Right atrium auricular region (tissue), 2 donors: Measurements from ENCODE around the gene ICA1L. TPM values are rescaled to one million over a fixed set of nuclear protein-coding genes. Genes with fewer than 3 reads are reported as not detected.

Source experiments
- DNase-seq: peaks from one replicate; pipeline ENCODE4 v3.0.0-alpha.2; 2019; ENCODE audit warnings: low spot score
- H3K27ac ChIP-seq, 2 donors: fragments of 200-600 bp; sonication (generic); 1 replicate in 1 of 2; 2 replicates in 1 of 2; pipeline ENCODE4 v1.5.1; 2016 to 2019
- H3K27me3 ChIP-seq, 2 donors: fragments of 200-600 bp; sonication (generic); one replicate each; pipeline versions ENCODE4 v1.5.1 to v1.6.0; 2017 to 2019
- H3K36me3 ChIP-seq: fragments of 200-600 bp; sonication (generic); one replicate; pipeline ENCODE4 v1.5.1; 2016
- H3K4me1 ChIP-seq, 2 donors: fragments of 200-600 bp; sonication (generic); one replicate each; pipeline versions ENCODE4 v1.5.1 to v1.6.0; 2017 to 2019
- H3K4me3 ChIP-seq, 2 donors: fragments of 200-600 bp; sonication (generic); 1 replicate in 1 of 2; 2 replicates in 1 of 2; pipeline ENCODE4 v1.5.1; 2017 to 2019; ENCODE audit warnings: mild to moderate bottlenecking in 1 of 2, moderate library complexity in 1 of 2
- H3K9me3 ChIP-seq, 2 donors: fragments of 200-600 bp; sonication (generic); one replicate each; pipeline ENCODE4 v1.5.1; 2019
- total RNA-seq, 2 donors: library from RNA; depleted of rRNA; stranded (reverse); fragments of >200 nt; gene quantifications; one replicate each; pipeline ENCODE4 v1.1.0, GENCODE V29; 2016
- TF ChIP-seq, protein P1 (sequence below), 2 donors: fragments of 200-600 bp; sonication (generic); IDR thresholded peaks; one replicate each; pipeline ENCODE4 v1.5.1; 2019; ENCODE audit warnings: antibody characterized with exemption in 2 of 2

Gene ICA1L
- total RNA-seq, 2 donors from 2014 or later, result 8.6 to 8.9 TPM

GRCh38 chr2:202763916-202764315 is 107.7 kb downstream of the ICA1L start:
- H3K4me1 ChIP-seq, result no peaks in the 10 kb centered on the region
- DNase-seq, result no peak
- TF ChIP-seq, protein P1, sequence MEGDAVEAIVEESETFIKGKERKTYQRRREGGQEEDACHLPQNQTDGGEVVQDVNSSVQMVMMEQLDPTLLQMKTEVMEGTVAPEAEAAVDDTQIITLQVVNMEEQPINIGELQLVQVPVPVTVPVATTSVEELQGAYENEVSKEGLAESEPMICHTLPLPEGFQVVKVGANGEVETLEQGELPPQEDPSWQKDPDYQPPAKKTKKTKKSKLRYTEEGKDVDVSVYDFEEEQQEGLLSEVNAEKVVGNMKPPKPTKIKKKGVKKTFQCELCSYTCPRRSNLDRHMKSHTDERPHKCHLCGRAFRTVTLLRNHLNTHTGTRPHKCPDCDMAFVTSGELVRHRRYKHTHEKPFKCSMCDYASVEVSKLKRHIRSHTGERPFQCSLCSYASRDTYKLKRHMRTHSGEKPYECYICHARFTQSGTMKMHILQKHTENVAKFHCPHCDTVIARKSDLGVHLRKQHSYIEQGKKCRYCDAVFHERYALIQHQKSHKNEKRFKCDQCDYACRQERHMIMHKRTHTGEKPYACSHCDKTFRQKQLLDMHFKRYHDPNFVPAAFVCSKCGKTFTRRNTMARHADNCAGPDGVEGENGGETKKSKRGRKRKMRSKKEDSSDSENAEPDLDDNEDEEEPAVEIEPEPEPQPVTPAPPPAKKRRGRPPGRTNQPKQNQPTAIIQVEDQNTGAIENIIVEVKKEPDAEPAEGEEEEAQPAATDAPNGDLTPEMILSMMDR (IDR thresholded peaks at IDR 0.05), result no peak
- no peak overlapping the region for H3K4me3 ChIP-seq
- H3K27ac ChIP-seq, result no peak overlapping the region
- H3K27me3 ChIP-seq, result no peaks in the 10 kb centered on the region
- H3K9me3 ChIP-seq, result no peaks in the 10 kb centered on the region
- H3K36me3 ChIP-seq, result peaks cover 20% of the 10 kb centered on the region

DNA sequence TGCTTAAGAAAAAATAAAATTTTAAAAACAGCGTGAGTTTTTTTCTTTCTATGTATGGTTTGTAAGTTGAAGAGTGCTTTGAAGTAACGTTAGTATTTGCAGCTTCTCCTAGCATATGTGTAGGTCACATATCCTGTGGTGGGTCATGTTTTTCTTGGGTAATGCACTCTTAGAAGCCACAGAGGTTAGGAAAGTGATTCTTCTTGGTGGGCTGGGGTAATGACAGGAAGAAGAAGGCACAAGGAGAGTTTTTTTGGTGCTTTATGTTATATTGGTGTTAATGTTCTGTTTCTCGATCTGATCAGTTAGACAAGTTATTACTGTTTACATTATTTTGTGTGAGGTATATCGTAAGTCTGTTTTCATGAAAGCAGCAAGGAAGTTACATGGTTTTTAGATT is 109.0 kb downstream of the ICA1L start:
- Histone ChIP-seq H3K4me3 (no peak overlapping the region), H3K36me3 (peaks cover 20% of the 10 kb centered on the region), H3K9me3 (no peaks in the 10 kb centered on the region), H3K27me3 (no peaks in the 10 kb centered on the region), H3K4me1 (no peaks in the 10 kb centered on the region), H3K27ac (no peak overlapping the region)
- TF ChIP-seq, protein P1 (IDR thresholded peaks at IDR 0.05), result no peak
- DNase-seq, result no peak

- H3K27me3 ChIP-seq, result no peaks in the 10 kb centered on the region
- H3K9me3 ChIP-seq, result no peaks in the 10 kb centered on the region
- TF ChIP-seq, protein P1 (IDR thresholded peaks at IDR 0.05), result no peak
- no peak overlapping the region for H3K27ac ChIP-seq
- H3K4me1 ChIP-seq, result no peaks in the 10 kb centered on the region
- H3K4me3 ChIP-seq, result no peak overlapping the region
- no peak for DNase-seq
- peaks cover 22% of the 10 kb centered on the region for H3K36me3 ChIP-seq
Observed at GRCh38 chr2:202760848-202761247, 110.7 kb downstream of the ICA1L start.

- Histone ChIP-seq H3K4me3 (no peak overlapping the region), H3K4me1 (no peaks in the 10 kb centered on the region), H3K9me3 (no peaks in the 10 kb centered on the region), H3K27me3 (no peaks in the 10 kb centered on the region), H3K36me3 (peaks cover 16% of the 10 kb centered on the region), H3K27ac (no peak overlapping the region)
- DNase-seq, result no peak
- TF ChIP-seq, protein P1 (IDR thresholded peaks at IDR 0.05), result no peak
Observed at GRCh38 chr2:202758604-202759003, 113.0 kb downstream of the ICA1L start.

DNA sequence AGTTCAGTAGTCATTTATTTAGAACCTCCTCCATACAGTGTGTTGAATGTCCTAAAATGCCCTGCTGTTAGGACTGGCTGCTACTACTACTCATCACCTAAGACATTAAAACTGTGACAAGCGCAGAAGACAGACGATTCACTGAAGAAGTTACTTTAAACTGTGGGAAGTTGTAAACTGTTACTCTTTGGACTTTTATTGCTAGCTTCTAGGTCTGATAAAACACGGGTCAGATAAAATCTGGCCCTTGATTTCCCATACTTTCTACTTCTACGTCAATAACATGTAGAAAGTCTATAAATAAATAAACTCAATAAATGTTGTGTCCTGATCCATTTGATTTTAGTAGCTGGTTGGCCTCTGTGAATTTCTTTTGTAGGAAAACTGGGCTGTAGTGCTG is 113.4 kb downstream of the ICA1L start:
- Histone ChIP-seq H3K4me1 (no peaks in the 10 kb centered on the region), H3K27me3 (no peaks in the 10 kb centered on the region), H3K36me3 (peaks cover 16% of the 10 kb centered on the region), H3K27ac (no peak overlapping the region), H3K9me3 (no peaks in the 10 kb centered on the region), H3K4me3 (no peak overlapping the region)
- TF ChIP-seq, protein P1 (IDR thresholded peaks at IDR 0.05), result no peak
- DNase-seq, result no peak

DNA sequence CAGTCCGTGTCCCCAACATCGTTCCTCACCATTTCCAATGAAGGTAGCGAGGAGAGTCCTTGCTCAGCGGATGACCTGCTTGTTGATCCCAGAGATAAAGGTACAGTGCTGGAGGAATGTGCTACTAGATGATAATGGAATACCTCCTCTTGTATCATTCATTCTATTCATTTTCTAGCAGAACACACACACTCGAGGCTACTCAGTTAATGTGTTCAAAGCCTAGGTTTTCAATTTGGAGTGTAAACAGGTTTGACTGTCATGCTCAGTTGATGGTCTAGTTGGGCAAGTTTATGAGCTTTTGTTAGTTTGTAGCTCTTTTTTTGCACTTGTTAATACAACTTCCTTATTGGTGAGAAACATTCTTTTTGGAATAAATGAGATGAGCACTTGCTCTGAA is 114.2 kb downstream of the ICA1L start:
- H3K36me3 ChIP-seq, result peaks cover 16% of the 10 kb centered on the region
- TF ChIP-seq, protein P1 (IDR thresholded peaks at IDR 0.05), result no peak
- DNase-seq, result no peak

More for the DNA sequence above, 114.2 kb downstream of the ICA1L start:
- Histone ChIP-seq H3K4me1 (no peaks in the 10 kb centered on the region), H3K27ac (no peak overlapping the region), H3K4me3 (no peak overlapping the region), H3K27me3 (no peaks in the 10 kb centered on the region), H3K9me3 (no peaks in the 10 kb centered on the region)
